T-helper 9 cell (primary cell): ENCODE data around the gene CEP72.
A peak's percentile ranks its signal among the peaks of the same experiment; 100 is the strongest.
"Not testable (repeated sequence)": the region's sequence is repeated elsewhere in the genome, so short reads cannot be mapped to it uniquely, and the experiment has no call there.

Source experiments
- DNase-seq: peaks from one replicate; pipeline ENCODE4 v3.0.0-alpha.2; 2020

Gene CEP72

DNA sequence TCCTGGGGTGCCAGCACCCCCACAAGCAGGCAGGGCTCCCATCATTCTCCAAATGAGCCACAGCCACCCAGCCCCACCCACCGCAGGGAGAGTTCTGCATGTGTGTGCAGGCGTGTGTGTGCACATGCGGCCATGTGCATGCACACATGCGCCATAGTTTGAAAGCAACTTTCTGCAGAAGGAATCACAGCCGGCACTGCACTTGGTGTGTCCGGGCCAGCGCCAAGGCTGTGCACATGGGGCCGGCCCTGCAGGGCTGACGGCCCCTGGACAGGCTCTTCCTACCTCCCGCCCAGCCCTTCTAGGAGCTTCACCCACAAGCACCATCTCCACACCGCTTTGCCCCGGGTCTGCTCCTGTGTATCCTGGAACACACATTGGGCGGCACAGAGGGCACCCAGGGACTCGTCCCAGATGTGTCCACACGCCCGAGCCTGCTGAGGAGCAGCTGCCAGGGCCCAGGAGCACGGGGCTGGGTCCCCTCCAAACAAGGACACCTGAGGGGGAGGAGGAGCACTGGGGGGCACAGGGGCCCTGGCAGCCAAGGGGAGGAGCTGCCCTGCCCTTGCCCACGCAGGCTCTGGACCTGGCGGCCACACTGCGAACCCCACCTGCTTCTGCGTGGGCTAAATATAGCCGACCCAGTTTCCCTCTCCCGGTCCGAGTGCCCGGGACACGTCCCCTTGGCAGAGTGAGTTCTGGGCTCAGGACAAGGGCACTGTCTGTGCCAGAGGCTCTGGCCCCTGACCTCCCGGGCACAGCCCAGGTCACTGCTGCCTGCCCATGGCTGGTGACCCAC is 61.9 kb downstream of the CEP72 start:
- DNase-seq = peak; percentile 4

DNA sequence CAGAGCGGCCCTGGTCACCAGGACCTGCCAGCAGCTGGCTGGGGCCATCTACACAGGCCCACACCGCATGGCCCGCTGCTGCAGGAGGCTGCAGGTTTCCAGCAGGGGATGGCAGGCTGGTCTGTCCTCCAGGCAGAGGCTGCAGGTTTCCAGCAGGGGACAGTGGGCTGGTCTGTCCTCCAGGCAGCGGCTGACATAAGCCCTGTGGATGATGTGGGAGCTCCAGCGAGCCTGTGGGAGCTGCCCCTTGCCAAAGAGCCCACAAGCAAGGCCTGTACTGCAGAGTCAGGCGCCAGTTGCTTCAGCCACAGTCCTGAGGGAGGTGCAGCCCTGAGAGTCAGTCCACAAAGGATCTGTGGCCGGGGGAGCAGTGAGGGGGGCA is 62.5 kb downstream of the CEP72 start:
- peak; percentile 1 for DNase-seq

DNA sequence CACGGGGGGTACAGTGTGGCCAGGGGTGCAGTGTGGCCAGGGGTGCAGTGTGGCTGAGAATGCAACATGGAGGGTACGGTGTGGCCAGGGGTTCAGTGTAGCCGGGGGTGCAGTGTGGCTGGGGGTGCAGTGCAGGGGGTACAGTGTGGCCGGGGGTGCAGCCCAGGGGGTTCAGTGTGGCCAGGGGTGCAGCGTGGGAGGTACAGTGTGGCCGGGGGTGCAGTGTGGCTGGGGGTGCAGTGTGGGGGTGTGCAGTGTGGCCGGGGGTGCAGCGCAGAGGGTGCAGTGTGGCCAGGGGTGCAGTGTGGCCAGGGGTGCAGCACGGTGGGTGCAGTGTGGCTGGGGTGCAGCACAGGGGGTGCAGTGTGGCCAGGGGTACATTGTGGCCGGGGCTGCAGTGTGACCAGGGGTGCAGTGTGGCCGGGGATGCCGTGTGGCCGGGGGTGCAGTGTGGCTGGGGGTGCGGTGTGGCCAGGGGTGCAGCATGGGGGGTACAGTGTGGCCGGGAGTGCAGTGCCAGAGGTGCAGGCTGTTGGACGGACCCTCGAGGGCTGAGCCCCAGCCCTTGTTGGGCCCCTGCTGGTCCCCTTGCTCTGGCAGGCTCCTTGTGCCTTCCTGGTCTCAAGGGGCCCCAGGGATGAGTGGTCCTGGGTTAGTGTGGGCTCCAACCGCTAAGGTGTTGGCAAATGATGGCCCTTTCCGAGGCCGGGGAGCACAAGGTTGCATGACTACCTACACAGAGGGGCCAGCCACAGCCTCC is 63.2 kb downstream of the CEP72 start:
- DNase-seq = peak; percentile 1

GRCh38 chr5:675871-676698 is 63.9 kb downstream of the CEP72 start:
- peak; percentile 0 for DNase-seq

- no peak for DNase-seq
These were observed 64.5 kb downstream of the CEP72 start for GRCh38 chr5:676699-677076.

- DNase-seq = peak; percentile 1
These were observed 65.3 kb downstream of the CEP72 start for GRCh38 chr5:677131-678101.

GRCh38 chr5:678521-678920 is 66.4 kb downstream of the CEP72 start:
- DNase-seq = not testable (repeated sequence)

GRCh38 chr5:679166-679895 is 67.2 kb downstream of the CEP72 start:
- DNase-seq = not testable (repeated sequence)

- not testable (repeated sequence) for DNase-seq
These were observed 68.1 kb downstream of the CEP72 start for GRCh38 chr5:680118-680795.

- DNase-seq = not testable (repeated sequence)
These were observed 68.7 kb downstream of the CEP72 start for GRCh38 chr5:680836-681235.

DNA sequence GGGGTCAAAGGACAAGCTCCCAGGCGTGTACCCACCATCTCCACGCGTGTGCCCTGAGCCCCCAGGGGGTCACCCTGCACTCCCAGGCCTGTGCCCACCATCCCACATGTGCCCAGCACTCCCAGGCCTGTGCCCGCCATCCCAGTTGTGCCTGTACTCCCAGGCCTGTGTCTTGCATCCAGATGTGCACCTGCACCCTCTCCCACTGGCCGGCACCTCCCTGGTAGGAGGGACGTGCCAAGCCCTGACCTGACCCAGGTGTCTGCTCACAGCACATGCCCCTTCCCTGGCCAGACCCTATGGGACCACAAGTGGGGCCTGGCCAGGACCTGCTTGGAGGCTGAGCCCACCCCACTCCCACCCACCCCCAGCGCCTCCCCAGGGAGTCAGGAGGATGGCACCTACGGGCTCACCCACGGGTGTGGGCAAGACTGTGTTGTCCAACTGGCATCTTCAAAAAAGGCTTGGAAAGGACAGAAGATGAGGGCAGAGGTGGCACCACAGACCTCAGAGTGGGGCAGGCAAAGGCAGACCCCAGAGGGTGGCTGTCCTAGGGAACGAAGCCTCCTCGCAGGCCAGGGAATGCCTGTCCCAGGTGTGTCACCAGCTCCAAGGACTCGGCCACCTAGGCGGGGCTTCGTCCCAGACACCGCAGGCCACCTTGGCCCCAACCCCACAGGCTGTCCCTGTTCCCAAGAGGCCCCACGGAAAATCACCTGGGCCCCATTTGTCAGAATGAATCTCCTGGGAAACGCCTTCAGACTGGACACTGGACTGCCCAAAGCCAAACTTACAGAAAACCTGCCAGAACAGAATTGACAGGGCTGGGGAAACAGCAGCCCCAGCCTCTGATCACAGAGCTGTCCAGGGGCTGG is 69.4 kb downstream of the CEP72 start:
- not testable (repeated sequence) for DNase-seq

- not testable (repeated sequence) for DNase-seq
These were observed 70.1 kb downstream of the CEP72 start for GRCh38 chr5:682216-682615.

- DNase-seq = not testable (repeated sequence)
These were observed 70.7 kb downstream of the CEP72 start for GRCh38 chr5:682651-683358.

DNA sequence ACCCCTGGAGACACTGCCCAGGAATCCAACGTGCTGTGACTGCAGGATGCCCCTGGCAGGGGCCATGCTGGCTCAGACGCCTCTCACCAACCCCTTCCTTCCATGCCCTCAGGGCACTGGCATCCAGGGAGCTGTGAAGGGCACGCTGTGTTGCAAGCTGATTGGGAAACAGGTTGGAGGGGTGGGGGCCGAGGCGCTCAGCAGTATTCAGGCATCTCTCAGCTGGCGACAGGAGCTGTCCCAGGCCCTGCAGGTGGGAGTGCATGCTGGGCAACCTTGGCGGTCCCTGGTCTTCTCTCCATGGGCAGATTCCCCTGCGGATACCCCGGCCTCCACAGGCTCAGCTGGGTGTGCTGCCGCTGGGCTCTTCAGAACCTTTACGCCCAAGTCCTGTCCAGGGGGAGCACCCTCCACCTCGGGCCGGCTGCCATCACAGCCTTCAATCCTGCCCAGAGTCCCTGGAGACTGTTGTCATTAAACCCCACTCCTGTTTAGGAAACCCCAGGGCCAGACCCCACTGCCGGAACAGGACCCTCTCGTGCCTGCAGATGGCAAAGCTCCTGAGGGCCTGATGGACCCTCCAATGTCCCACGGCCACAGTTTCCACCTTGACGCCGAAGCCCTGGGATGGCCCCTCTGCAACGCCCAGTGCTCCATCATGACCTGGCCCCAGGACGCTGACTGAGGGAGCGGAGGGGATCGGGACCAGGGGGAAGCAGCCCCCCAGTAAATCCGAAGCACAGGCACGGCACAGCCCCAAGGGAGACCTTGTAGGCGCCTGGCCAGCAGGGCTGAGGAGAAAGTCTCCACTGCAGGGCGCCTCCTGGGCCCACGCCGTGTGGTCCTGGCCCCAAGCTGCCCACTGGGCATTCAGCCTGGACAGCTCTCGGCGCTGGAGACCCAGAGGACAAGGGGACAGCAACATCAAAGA is 71.7 kb downstream of the CEP72 start:
- no peak for DNase-seq

DNA sequence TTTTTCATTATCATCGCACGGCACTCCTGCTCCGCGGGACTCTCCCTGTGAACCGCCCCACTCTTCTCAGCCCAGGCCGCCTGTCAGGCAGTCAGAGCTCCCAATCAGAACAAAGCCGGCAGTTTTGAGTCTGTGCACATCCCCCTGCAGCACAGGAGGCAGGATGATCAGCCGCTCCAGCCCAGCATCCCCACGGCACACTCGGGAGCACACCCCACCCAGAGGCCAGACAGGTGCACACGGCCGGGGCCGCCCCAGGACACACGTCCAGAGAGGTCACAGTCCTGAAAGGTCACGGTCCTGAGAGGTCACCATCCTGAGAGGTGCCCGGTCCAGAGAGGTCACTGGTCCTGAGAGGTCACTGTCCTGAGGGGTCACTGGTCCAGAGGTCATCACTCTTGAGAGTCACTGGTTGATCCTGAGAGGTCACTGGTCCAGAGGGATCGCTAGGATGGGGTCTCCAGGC is 72.6 kb downstream of the CEP72 start:
- no peak for DNase-seq

GRCh38 chr5:685262-686171 is 73.4 kb downstream of the CEP72 start:
- DNase-seq = no peak

DNA sequence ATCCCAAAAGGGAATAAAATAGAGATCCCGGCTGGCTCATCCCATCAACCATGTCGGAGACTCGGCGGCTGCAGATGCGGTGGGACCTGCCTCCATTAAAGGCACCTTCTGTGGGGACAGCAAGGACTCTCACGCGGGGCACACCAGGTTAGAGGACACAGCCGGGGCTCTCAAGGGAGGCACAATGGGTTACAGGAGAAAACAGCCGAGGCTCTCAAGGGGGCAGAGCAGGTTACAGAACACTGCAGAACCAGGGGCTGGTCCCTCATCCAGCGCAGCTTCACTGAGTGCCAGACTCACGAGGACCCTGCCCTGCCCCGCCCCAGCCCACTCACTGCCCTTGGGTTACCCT is 74.0 kb downstream of the CEP72 start:
- DNase-seq = not testable (repeated sequence)
